Lower lobe of right lung (tissue), 2 donors: ENCODE results near the gene ST7. TPM values are rescaled to one million over a fixed set of nuclear protein-coding genes. Genes with fewer than 3 reads are reported as not detected.

ENCODE experiments used
- ATAC-seq, 2 donors: fragments of 200-7000 bp; cut with Tn5 transposase; one replicate each; pipeline ENCODE4 v1.9.1; 2020 to 2022; ENCODE audit warnings: mild to moderate bottlenecking in 2 of 2, moderate library complexity in 2 of 2
- DNase-seq: peaks from one replicate; pipeline ENCODE4 v3.0.0-alpha.2; 2020
- H3K27ac ChIP-seq: fragments of 200-600 bp; one replicate; pipeline ENCODE4 v1.8.0; 2022
- H3K27me3 ChIP-seq: fragments of 200-600 bp; one replicate; pipeline ENCODE4 v1.8.0; 2022; ENCODE audit warnings: low read depth
- H3K36me3 ChIP-seq: fragments of 200-600 bp; one replicate; pipeline ENCODE4 v1.8.0; 2022; ENCODE audit warnings: mild to moderate bottlenecking
- H3K4me1 ChIP-seq: fragments of 200-600 bp; one replicate; pipeline ENCODE4 v1.8.0; 2022
- H3K4me3 ChIP-seq: fragments of 200-600 bp; one replicate; pipeline ENCODE4 v1.8.0; 2022; ENCODE audit warnings: mild to moderate bottlenecking
- H3K9me3 ChIP-seq: fragments of 200-600 bp; one replicate; pipeline ENCODE4 v1.8.0; 2022
- CTCF ChIP-seq: fragments of 200-600 bp; IDR thresholded peaks from one replicate; pipeline ENCODE4 v1.8.0; 2022; ENCODE audit warnings: antibody characterized with exemption, mild to moderate bottlenecking
- intact Hi-C: fragments of 100-400 bp; cut with DNase I; formaldehyde crosslinking; loops from one replicate; pipeline ENCODE4 v1.11.0; 2022
- total RNA-seq: library from RNA; stranded (reverse); fragmentation: NEBNext Ultra II Directional; extraction: Animal tissue kit (Norgen Biotek cat#: 25700); gene quantifications from one replicate; pipeline ENCODE4 v1.2.1, GENCODE V29; 2021
- donor health status: DM: no; HTN: yes; CAD: no; lungs with severe emphysema.

Gene ST7
- total RNA-seq, 1 donor from 2014 or later, result 51.1 TPM

- Histone ChIP-seq H3K36me3 (no peaks in the 10 kb centered on the region), H3K27me3 (no peaks in the 10 kb centered on the region), H3K4me3 (no peak overlapping the region), H3K27ac (no peak overlapping the region), H3K9me3 (peaks cover 5% of the 10 kb centered on the region), H3K4me1 (peaks cover 11% of the 10 kb centered on the region)
- intact Hi-C loops, result loop anchor here (10.0 kb wide), 1 partner anchor 178 kb away; no protein-coding TSS in a partner anchor
- ATAC-seq, result no peak
- no peak for TF ChIP-seq CTCF
- DNase-seq, result no peak
Measured at GRCh38 chr7:117112640-117113039, 159.3 kb downstream of the ST7 start.

GRCh38 chr7:117113871-117114270, 160.6 kb downstream of the ST7 start:
- Histone ChIP-seq H3K9me3 (peaks cover 2% of the 10 kb centered on the region), H3K4me3 (no peak overlapping the region), H3K36me3 (no peaks in the 10 kb centered on the region), H3K4me1 (peaks cover 11% of the 10 kb centered on the region), H3K27me3 (no peaks in the 10 kb centered on the region), H3K27ac (no peak overlapping the region)
- DNase-seq, result no peak
- TF ChIP-seq CTCF, result no peak
- no peak for ATAC-seq
- intact Hi-C loops, result loop anchor here (10.0 kb wide), 1 partner anchor 179 kb away; no protein-coding TSS in a partner anchor

GRCh38 chr7:117114272-117114671, 161.0 kb downstream of the ST7 start:
- H3K4me1 ChIP-seq, result peaks cover 12% of the 10 kb centered on the region
- H3K9me3 ChIP-seq, result no peaks in the 10 kb centered on the region
- H3K27ac ChIP-seq, result no peak overlapping the region
- no peak for TF ChIP-seq CTCF
- no peak for ATAC-seq
- no peak overlapping the region for H3K4me3 ChIP-seq
- DNase-seq, result no peak
- intact Hi-C loops, result loop anchor here (10.0 kb wide), 1 partner anchor 179 kb away; no protein-coding TSS in a partner anchor
- H3K36me3 ChIP-seq, result no peaks in the 10 kb centered on the region
- no peaks in the 10 kb centered on the region for H3K27me3 ChIP-seq

GRCh38 chr7:117116211-117116610, 162.9 kb downstream of the ST7 start:
- ATAC-seq (no peak), DNase-seq (no peak)
- H3K9me3 ChIP-seq, result no peaks in the 10 kb centered on the region
- no peak for TF ChIP-seq CTCF
- no peak overlapping the region for H3K4me3 ChIP-seq
- H3K27ac ChIP-seq, result no peak overlapping the region
- peaks cover 6% of the 10 kb centered on the region for H3K4me1 ChIP-seq
- peaks cover 6% of the 10 kb centered on the region for H3K36me3 ChIP-seq
- no peaks in the 10 kb centered on the region for H3K27me3 ChIP-seq
- intact Hi-C loops, result loop anchor here (5.0 to 10.0 kb wide), 2 partner anchors 129 to 181 kb away; no protein-coding TSS in a partner anchor

GRCh38 chr7:117117172-117117571, 163.9 kb downstream of the ST7 start:
- Histone ChIP-seq H3K4me1 (peaks cover 5% of the 10 kb centered on the region), H3K27me3 (no peaks in the 10 kb centered on the region), H3K36me3 (peaks cover 6% of the 10 kb centered on the region), H3K4me3 (no peak overlapping the region), H3K9me3 (no peaks in the 10 kb centered on the region), H3K27ac (no peak overlapping the region)
- intact Hi-C loops, result loop anchor here (5.0 to 10.0 kb wide), 2 partner anchors 130 to 182 kb away; no protein-coding TSS in a partner anchor
- TF ChIP-seq CTCF, result no peak
- ATAC-seq (no peak), DNase-seq (no peak)
